Measurements from ENCODE around the gene ZNF500. TPM values are rescaled to one million over a fixed set of nuclear protein-coding genes. Genes with fewer than 3 reads are reported as not detected.

The ZNF500 gene
- total and polyA plus RNA-seq, 7 donors, result 4.2 to 14.4 (median 11.4) TPM

- no peaks in the 10 kb centered on the region for H3K9me3 ChIP-seq
- H3K27ac ChIP-seq, result no peak overlapping the region
- H3K36me3 ChIP-seq, result peaks cover 18 to 83% (median 41%) of the 10 kb centered on the region in 4 donors
- H3K4me3 ChIP-seq, result no peak overlapping the region
- intact Hi-C loops (cut with DNase I), result no loop called here
- WGBS, 2 donors, result 96 to 97% methylated on average over 14 of the region's 14 CpGs
- no peak for DNase-seq
- H3K4me1 ChIP-seq, result no peaks in the 10 kb centered on the region
- no peaks in the 10 kb centered on the region for H3K27me3 ChIP-seq
- TF ChIP-seq CTCF (IDR thresholded peaks at IDR 0.05) (no peak), POLR2A (IDR thresholded peaks at IDR 0.05) (no peak), EP300 (IDR thresholded peaks at IDR 0.05) (no peak), POLR2AphosphoS5 (IDR thresholded peaks at IDR 0.05) (no peak)
Measured at GRCh38 chr16:4704913-4705312, 62.0 kb downstream of the ZNF500 start.

GRCh38 chr16:4704491-4704890 lies 62.5 kb downstream of the ZNF500 start:
- Histone ChIP-seq H3K27me3 (no peaks in the 10 kb centered on the region), H3K4me3 (no peak overlapping the region), H3K4me1 (no peaks in the 10 kb centered on the region), H3K27ac (no peak overlapping the region), H3K36me3 (peaks cover 18 to 83% (median 42%) of the 10 kb centered on the region in 4 donors), H3K9me3 (no peaks in the 10 kb centered on the region)
- 81 to 87% methylated on average over 8 of the region's 8 CpGs for WGBS, 2 donors
- DNase-seq, result no peak
- intact Hi-C loops (cut with DNase I), result no loop called here
- no peak for TF ChIP-seq EP300 (IDR thresholded peaks at IDR 0.05)

- Histone ChIP-seq H3K27me3 (no peaks in the 10 kb centered on the region), H3K36me3 (peaks cover 22 to 89% (median 48%) of the 10 kb centered on the region in 4 donors), H3K4me1 (no peaks in the 10 kb centered on the region), H3K27ac (no peak overlapping the region), H3K9me3 (no peaks in the 10 kb centered on the region), H3K4me3 (no peak overlapping the region)
- TF ChIP-seq POLR2A (IDR thresholded peaks at IDR 0.05) (no peak), POLR2AphosphoS5 (IDR thresholded peaks at IDR 0.05) (no peak), CTCF (IDR thresholded peaks at IDR 0.05) (no peak), EP300 (IDR thresholded peaks at IDR 0.05) (no peak)
- no peak for DNase-seq
- 62 to 91% methylated on average over 7 of the region's 7 CpGs for WGBS, 2 donors
- intact Hi-C loops (cut with DNase I), result no loop called here
Measured at GRCh38 chr16:4703906-4704305, 63.1 kb downstream of the ZNF500 start.

GRCh38 chr16:4702466-4702808 lies 64.5 kb downstream of the ZNF500 start:
- Histone ChIP-seq H3K36me3 (peaks cover 34 to 97% (median 53%) of the 10 kb centered on the region in 4 donors), H3K4me1 (no peaks in the 10 kb centered on the region), H3K27ac (no peak overlapping the region), H3K27me3 (no peaks in the 10 kb centered on the region), H3K4me3 (no peak overlapping the region), H3K9me3 (no peaks in the 10 kb centered on the region)
- TF ChIP-seq POLR2AphosphoS5 (IDR thresholded peaks at IDR 0.05) (no peak), CTCF (IDR thresholded peaks at IDR 0.05) (no peak), EP300 (IDR thresholded peaks at IDR 0.05) (no peak), POLR2A (IDR thresholded peaks at IDR 0.05) (no peak)
- WGBS, 2 donors, result 33 to 58% methylated on average over 7 of the region's 7 CpGs
- intact Hi-C loops (cut with DNase I), result no loop called here
- no peak for DNase-seq

GRCh38 chr16:4701791-4702465 lies 65.0 kb downstream of the ZNF500 start:
- 46 to 74% methylated on average over 17 of the region's 17 CpGs for WGBS, 2 donors
- no peak overlapping the region for H3K27ac ChIP-seq
- no peak overlapping the region for H3K4me3 ChIP-seq
- no peak for DNase-seq
- intact Hi-C loops (cut with DNase I), result no loop called here
- TF ChIP-seq EP300 (IDR thresholded peaks at IDR 0.05) (no peak), CTCF (IDR thresholded peaks at IDR 0.05) (no peak), POLR2AphosphoS5 (IDR thresholded peaks at IDR 0.05) (no peak), POLR2A (IDR thresholded peaks at IDR 0.05) (no peak)
- H3K27me3 ChIP-seq, result no peaks in the 10 kb centered on the region
- H3K9me3 ChIP-seq, result no peaks in the 10 kb centered on the region
- no peaks in the 10 kb centered on the region for H3K4me1 ChIP-seq
- peaks cover 40 to 97% (median 52%) of the 10 kb centered on the region in 4 donors for H3K36me3 ChIP-seq

All from sigmoid colon (tissue), 7 donors.